Activated T-helper 17 cell treated with anti-CD3 and anti-CD28 coated beads, Interleukin-2, amount 50 U/mL, for 72 hours (primary cell): ENCODE measurements around the gene GRAMD2B. TPM values are rescaled to one million over a fixed set of nuclear protein-coding genes. Genes with fewer than 3 reads are reported as not detected.

Source experiments
- ATAC-seq: fragments of 150-1000 bp; cut with Tn5 transposase; replicated peaks from 2 replicates; pipeline ENCODE4 v1.10.0; 2021; ENCODE audit warnings: mild to moderate bottlenecking, moderate library complexity
- H3K27ac Mint-ChIP-seq: one replicate; pipeline ENCODE4 v1.8.0; 2022; ENCODE audit warnings: mixed read lengths
- H3K27me3 Mint-ChIP-seq: one replicate; pipeline ENCODE4 v1.8.0; 2022; ENCODE audit warnings: mixed read lengths
- H3K36me3 Mint-ChIP-seq: one replicate; pipeline ENCODE4 v1.8.0; 2022; ENCODE audit warnings: low read depth, mild to moderate bottlenecking, mixed read lengths
- H3K4me1 Mint-ChIP-seq: one replicate; pipeline ENCODE4 v1.8.0; 2022; ENCODE audit warnings: mixed read lengths
- H3K4me3 Mint-ChIP-seq: one replicate; pipeline ENCODE4 v1.8.0; 2022; ENCODE audit warnings: mild to moderate bottlenecking, mixed read lengths
- H3K9me3 Mint-ChIP-seq: one replicate; pipeline ENCODE4 v1.8.0; 2022; ENCODE audit warnings: mixed read lengths
- total RNA-seq, 2 donors: library from RNA; stranded (reverse); gene quantifications; one replicate each; pipeline ENCODE4 v1.2.3, GENCODE V29; 2022

Gene GRAMD2B
- total RNA-seq, 2 donors from 2014 or later: 8.0 to 11.8 TPM

DNA sequence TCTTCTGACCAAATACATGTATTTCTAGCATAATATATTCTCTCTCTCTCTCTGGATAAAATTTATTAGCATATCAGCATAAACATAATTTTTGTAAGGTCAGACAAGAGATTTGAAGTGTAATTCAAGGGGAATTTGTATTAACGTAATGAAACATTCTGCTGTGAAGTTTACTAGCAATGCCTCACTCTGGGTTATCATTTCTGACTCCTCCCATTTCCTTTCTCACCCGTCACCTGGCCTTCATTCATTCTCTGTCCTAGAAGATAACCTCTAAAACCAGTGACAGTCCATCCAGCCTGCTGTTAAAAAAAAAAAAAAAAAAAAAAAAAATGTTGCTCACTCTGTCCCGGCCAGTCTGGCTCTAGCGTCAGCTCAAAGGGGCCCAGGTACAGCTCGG is 27.1 kb downstream of the GRAMD2B start:
- Mint-ChIP-seq H3K9me3 (no peaks in the 10 kb centered on the region), H3K36me3 (peaks cover 14% of the 10 kb centered on the region), H3K4me3 (peak overlapping the region; percentile 89), H3K4me1 (peaks cover 49% of the 10 kb centered on the region), H3K27ac (peak overlapping the region; percentile 97), H3K27me3 (no peaks in the 10 kb centered on the region)
- peak; percentile 53 for ATAC-seq

DNA sequence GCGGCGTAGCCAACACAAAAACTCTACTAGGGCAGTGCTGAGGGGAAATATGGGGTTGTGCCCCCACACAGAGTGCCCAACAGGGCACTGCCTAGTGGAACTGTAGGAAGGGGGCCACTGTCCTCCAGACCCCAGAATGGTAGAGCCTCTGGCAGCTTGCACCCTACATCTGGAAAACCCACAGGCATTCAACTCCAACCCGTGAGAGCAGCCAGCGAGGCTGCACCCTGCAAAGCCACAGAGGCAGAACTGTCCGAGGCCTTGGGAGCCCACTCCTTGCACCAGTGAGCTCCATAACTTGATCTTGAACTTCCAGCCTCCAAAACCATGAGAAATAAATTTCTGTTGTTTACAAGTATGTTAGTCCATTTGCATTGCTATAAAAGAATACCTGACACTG is 27.7 kb downstream of the GRAMD2B start:
- peak overlapping the region; percentile 89 for H3K4me3 Mint-ChIP-seq
- H3K27ac Mint-ChIP-seq: peak overlapping the region; percentile 97
- no peaks in the 10 kb centered on the region for H3K27me3 Mint-ChIP-seq
- H3K9me3 Mint-ChIP-seq: no peaks in the 10 kb centered on the region
- peaks cover 14% of the 10 kb centered on the region for H3K36me3 Mint-ChIP-seq
- ATAC-seq: no peak
- peaks cover 44% of the 10 kb centered on the region for H3K4me1 Mint-ChIP-seq

DNA sequence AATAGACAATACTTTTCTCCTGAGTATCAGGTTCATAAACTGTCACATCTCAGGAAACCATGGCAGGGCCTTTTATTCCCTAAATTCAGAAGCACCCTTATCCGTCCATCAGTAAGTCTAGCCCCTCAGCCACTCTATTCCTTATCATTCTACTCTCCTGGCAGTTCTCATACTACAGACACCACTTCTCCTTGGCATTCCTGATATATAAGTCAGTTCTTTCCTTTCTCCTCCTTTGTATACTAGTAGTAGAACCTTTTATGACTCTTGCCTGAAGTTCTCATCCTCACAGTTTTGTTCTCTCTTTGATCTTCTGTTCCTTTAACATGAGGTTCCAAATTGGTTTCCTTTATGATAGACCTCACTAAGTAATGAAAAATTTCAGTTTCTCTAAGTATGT is 29.3 kb downstream of the GRAMD2B start:
- H3K27ac Mint-ChIP-seq: no peak overlapping the region
- H3K4me1 Mint-ChIP-seq: peaks cover 38% of the 10 kb centered on the region
- H3K4me3 Mint-ChIP-seq: no peak overlapping the region
- no peaks in the 10 kb centered on the region for H3K9me3 Mint-ChIP-seq
- H3K36me3 Mint-ChIP-seq: peaks cover 17% of the 10 kb centered on the region
- no peak for ATAC-seq
- H3K27me3 Mint-ChIP-seq: no peaks in the 10 kb centered on the region

DNA sequence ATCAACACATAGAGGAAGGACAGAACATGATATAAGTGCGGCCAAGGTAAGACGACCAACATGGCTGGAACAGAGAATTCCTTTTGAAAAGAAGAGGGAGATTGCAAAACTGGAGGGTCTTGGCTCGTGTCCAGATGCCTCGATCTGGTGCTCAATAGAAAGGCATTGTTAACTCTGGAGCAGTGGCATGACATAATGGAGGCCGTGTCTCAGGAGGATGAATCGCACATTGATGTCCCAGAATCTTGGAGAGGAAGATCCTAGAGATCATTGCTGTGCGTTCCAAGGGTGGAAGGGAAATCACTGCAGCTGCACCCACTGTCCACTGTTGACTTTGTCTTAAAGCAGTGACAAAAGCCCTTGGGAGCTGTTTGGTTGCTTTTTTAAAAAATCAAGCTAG is 30.9 kb downstream of the GRAMD2B start:
- Mint-ChIP-seq H3K36me3 (peaks cover 24% of the 10 kb centered on the region), H3K27ac (no peak overlapping the region), H3K27me3 (no peaks in the 10 kb centered on the region), H3K4me1 (peaks cover 27% of the 10 kb centered on the region), H3K4me3 (no peak overlapping the region), H3K9me3 (no peaks in the 10 kb centered on the region)
- ATAC-seq: no peak

DNA sequence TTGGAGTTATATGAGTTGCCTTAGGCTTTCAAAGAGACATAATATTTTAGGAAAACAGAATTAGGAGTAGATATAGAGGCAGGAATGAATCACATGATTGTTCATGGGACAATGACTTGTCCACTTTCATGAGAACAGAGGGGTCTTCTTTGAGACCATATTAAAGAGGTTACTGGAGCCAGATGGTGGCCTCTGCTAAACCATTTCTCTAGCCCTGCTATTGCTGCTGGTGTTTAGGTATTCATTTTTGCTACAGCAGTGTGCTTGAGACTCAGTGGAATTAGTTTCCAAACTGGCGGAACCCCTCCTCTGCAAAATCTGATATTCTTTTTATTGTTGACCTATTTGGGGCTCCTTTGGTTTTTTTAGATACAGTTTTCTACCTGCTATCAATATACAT is 31.3 kb downstream of the GRAMD2B start:
- peaks cover 25% of the 10 kb centered on the region for H3K4me1 Mint-ChIP-seq
- peaks cover 24% of the 10 kb centered on the region for H3K36me3 Mint-ChIP-seq
- no peak for ATAC-seq
- H3K27me3 Mint-ChIP-seq: no peaks in the 10 kb centered on the region
- no peak overlapping the region for H3K27ac Mint-ChIP-seq
- H3K9me3 Mint-ChIP-seq: no peaks in the 10 kb centered on the region
- H3K4me3 Mint-ChIP-seq: no peak overlapping the region

DNA sequence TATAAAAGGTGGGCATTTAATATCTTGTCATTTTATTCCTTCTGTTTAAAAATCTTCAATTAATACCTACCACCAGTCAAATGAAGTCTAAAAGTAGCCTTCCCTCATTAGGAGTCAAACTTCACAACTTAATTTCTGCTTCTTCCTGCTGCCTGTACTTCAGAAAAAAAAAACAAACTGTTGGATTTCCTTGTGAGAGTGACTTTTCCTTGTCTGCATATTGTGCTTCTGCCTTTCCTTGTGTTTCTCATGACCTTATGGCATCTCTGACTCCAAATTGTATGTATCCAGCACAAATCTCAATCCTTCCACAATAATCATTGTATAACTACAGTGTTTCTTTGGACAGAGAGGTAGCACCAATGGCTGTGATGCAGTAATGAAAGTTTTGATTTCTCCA is 32.1 kb downstream of the GRAMD2B start:
- H3K4me3 Mint-ChIP-seq: no peak overlapping the region
- H3K27ac Mint-ChIP-seq: no peak overlapping the region
- no peaks in the 10 kb centered on the region for H3K27me3 Mint-ChIP-seq
- H3K36me3 Mint-ChIP-seq: peaks cover 24% of the 10 kb centered on the region
- ATAC-seq: no peak
- peaks cover 18% of the 10 kb centered on the region for H3K4me1 Mint-ChIP-seq
- no peaks in the 10 kb centered on the region for H3K9me3 Mint-ChIP-seq

DNA sequence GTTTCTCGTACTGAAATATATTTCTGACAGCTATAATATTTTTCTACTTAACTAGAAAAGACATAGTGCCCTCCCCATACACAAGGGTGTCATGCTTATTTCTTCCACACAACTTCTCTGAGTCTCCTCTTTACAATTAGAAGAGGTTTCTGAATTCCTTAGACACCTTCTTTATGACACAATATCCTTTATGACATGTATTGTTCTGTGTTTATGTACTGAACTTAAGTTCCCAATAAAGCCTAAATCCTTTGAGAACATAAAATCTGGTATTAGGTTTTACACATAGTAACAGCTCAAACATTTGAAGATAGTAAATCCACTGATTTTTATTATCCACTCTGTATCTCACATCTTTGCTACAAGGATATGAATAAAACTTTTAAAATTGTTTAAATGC is 32.5 kb downstream of the GRAMD2B start:
- Mint-ChIP-seq H3K4me3 (no peak overlapping the region), H3K9me3 (no peaks in the 10 kb centered on the region), H3K27me3 (no peaks in the 10 kb centered on the region), H3K4me1 (peaks cover 14% of the 10 kb centered on the region), H3K27ac (no peak overlapping the region), H3K36me3 (peaks cover 27% of the 10 kb centered on the region)
- no peak for ATAC-seq

DNA sequence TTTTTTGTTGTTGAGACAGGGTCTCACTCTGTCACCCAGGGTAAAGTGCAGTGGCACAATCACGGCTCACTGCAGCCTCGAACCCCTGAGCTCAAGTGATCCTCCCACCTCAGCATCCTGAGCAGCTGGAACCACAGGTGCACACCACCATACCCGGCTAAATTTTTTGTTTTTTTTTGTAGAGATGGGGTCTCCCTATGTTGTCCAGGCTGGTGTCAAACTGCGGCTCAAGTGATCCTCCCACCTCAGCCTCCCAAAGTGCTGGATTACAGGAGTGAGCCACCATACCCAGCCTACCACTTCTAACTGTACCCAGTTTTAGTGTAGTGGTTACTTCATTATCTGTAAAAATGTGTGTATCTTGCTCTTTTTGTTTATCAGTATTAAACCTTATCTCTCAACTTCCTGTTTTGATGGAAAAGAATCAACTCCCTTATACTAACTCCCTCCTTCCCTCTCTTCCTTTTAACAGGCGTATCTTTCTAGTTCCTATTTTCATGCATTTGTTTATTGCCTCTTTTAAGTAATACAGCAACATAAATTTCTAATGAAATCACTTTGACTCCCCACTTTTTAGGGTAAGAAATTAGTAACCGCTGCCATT is 33.1 kb downstream of the GRAMD2B start:
- Mint-ChIP-seq H3K4me3 (no peak overlapping the region), H3K27me3 (no peaks in the 10 kb centered on the region), H3K9me3 (no peaks in the 10 kb centered on the region), H3K36me3 (peaks cover 31% of the 10 kb centered on the region), H3K27ac (no peak overlapping the region), H3K4me1 (peaks cover 14% of the 10 kb centered on the region)
- no peak for ATAC-seq

DNA sequence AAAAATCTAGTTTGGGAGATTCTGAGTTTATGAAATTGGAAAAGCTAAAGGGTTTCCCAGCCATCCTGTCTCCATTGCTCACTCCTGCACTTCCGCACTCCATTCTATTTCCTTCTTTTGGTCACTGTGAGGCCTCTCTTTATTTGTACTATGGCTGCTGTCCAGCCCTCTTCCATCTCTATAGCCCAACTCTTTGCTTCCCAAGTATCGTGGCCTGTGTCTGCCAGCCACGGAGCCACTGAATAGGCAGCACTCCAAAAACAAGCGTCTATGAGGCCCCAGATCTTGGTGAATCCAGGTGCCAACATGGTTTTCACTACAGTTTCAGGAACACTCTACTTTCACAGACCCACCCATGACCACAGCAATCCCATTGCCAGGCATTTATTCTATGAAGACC is 37.2 kb downstream of the GRAMD2B start:
- H3K27me3 Mint-ChIP-seq: no peaks in the 10 kb centered on the region
- ATAC-seq: no peak
- H3K4me1 Mint-ChIP-seq: peaks cover 8% of the 10 kb centered on the region

DNA sequence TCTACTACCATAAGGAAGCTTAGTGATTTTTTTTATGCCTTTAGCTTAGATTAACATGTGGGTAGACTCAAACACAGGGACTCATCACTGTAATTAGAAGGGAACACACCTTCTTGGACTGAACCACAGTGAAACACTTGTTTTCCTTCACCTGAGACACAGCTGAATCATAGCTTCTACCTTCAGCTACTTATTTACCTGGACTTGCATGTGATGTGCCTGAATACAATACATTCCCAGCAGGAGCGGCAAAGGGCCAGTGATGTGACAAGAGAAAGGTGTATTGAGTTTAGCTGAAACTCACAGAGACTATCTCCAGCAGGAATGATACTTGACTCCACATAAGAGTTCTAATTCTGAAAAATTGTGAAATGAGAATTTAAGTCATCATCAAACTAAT is 37.8 kb downstream of the GRAMD2B start:
- peaks cover 25% of the 10 kb centered on the region for H3K36me3 Mint-ChIP-seq
- no peak for ATAC-seq
- H3K27me3 Mint-ChIP-seq: no peaks in the 10 kb centered on the region
- H3K27ac Mint-ChIP-seq: peak overlapping the region; percentile 55
- H3K4me1 Mint-ChIP-seq: peaks cover 8% of the 10 kb centered on the region
- no peaks in the 10 kb centered on the region for H3K9me3 Mint-ChIP-seq
- H3K4me3 Mint-ChIP-seq: no peak overlapping the region

More for the DNA sequence above, 37.2 kb downstream of the GRAMD2B start:
- Mint-ChIP-seq H3K36me3 (peaks cover 24% of the 10 kb centered on the region), H3K27ac (peak overlapping the region; percentile 55), H3K9me3 (no peaks in the 10 kb centered on the region), H3K4me3 (no peak overlapping the region)

DNA sequence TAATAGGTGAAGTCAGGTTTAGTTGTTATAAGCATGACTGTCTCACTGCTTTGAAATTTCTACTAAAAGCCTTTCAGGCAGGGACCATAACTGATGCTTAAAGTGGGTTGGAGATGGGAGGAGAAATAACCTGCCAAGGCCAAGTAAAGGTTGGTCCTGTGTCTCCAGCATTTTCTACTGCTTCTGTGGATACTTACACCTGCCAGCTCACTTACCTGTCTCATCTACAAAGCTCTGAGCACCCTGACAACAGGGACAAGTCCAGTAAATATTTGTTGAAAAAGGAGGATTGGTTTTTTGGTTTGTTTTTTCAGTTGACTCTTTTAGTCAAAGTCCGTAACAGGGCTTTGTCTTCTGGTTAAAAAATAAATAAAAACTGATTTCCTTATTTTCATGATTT is 38.6 kb downstream of the GRAMD2B start:
- Mint-ChIP-seq H3K4me3 (no peak overlapping the region), H3K9me3 (no peaks in the 10 kb centered on the region), H3K4me1 (peaks cover 8% of the 10 kb centered on the region), H3K36me3 (peaks cover 30% of the 10 kb centered on the region), H3K27ac (no peak overlapping the region), H3K27me3 (no peaks in the 10 kb centered on the region)
- ATAC-seq: no peak

DNA sequence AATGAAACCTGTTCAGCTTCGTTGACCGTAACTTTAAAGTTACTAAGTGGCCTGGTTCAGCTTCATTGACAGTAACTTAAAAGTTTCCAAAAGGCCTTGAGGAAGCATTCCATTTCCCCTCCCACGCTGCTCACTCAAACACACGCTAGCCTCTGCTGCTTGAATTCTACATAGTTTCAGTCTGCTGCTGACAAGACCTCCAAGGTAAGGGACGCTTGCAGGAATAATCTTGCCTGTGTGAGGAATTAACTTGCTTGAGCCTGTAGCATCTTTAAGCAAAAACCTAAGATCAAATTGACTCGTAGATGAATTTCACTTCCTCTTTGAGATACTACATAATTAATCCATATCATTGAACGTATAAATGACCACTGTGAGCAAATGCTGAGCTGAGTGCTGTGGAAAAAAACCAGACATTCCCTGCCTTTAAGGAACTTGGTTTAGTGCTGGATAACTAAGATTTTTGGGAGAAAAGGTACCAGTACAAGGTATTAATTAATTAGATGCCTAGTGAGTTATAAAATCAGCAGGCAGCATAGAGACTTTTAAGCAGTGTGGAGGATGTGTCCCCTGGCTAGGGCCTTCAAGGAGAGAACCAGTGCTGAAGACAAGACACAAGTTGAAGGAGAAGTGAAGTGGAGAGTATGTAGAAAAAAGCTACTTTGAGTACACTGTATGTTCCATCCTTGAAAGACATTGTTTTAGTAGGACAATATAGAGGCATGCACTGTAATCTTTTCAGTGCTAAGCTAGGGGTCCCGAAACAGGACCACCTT is 39.2 kb downstream of the GRAMD2B start:
- Mint-ChIP-seq H3K9me3 (no peaks in the 10 kb centered on the region), H3K36me3 (peaks cover 26% of the 10 kb centered on the region), H3K4me3 (no peak overlapping the region), H3K4me1 (peaks cover 8% of the 10 kb centered on the region), H3K27ac (peak overlapping the region; percentile 12), H3K27me3 (no peaks in the 10 kb centered on the region)
- no peak for ATAC-seq

DNA sequence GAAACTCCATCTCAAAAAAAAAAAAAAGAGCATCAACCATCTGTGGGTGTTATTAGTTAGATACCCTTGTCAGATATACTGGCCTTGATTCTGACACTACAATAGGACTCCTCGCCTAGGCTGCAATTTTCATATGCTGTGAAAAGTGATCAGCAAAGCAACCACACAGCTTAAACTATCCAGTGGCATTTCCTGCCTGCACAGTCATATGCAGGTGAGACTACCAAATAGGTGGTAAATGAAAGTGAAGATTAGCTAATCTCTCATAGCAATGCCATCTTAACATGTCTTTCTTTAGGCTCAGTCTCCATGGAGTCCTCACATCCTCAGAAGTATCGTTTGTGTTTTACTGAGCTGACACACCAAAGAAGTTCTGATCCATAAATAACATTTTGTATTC is 40.8 kb downstream of the GRAMD2B start:
- no peak overlapping the region for H3K27ac Mint-ChIP-seq
- peak; percentile 32 for ATAC-seq
- H3K27me3 Mint-ChIP-seq: no peaks in the 10 kb centered on the region
- H3K4me3 Mint-ChIP-seq: no peak overlapping the region
- H3K4me1 Mint-ChIP-seq: peaks cover 8% of the 10 kb centered on the region
- no peaks in the 10 kb centered on the region for H3K9me3 Mint-ChIP-seq
- H3K36me3 Mint-ChIP-seq: peaks cover 26% of the 10 kb centered on the region

DNA sequence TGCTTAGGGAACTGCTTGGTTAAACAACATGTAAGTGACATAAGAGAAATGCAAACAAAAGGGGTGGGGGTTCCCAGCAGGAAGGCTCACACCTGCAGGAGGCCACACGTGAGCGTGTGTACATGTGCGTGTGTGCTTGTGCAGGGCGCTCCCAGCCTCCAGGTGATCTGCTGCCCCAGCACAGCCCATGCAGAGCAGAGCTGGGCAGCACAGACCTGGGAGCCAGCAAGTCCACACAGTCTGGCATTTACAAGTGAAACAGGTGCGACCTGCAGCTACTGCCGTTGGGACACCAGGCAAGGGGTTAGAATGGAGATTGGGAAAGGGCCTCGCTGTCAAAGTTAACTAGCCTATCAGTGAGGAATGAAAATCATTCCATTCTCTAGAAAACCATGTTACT is 41.8 kb downstream of the GRAMD2B start:
- H3K36me3 Mint-ChIP-seq: peaks cover 33% of the 10 kb centered on the region
- ATAC-seq: no peak
- H3K4me3 Mint-ChIP-seq: no peak overlapping the region
- H3K9me3 Mint-ChIP-seq: no peaks in the 10 kb centered on the region
- peaks cover 8% of the 10 kb centered on the region for H3K4me1 Mint-ChIP-seq
- H3K27me3 Mint-ChIP-seq: no peaks in the 10 kb centered on the region
- peak overlapping the region; percentile 0 for H3K27ac Mint-ChIP-seq

DNA sequence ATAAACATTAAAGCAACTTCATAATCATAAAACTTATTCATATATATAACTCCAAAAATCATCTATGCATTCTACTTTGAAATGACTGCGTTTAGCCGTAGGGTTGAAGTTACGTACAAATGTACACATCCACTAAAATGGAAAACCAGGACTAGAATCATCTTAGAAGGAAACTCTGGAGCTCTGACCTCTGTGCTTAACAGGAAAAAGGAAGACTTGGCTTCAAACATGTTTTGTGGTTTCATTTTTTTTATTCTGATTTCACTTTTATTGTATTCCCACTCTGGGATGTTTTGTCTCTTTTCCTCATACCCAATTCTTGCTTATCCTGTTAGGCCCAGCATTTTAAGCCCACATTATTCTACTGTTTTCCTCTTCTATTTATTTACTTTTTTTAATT is 44.9 kb downstream of the GRAMD2B start:
- Mint-ChIP-seq H3K36me3 (peaks cover 47% of the 10 kb centered on the region), H3K27ac (no peak overlapping the region), H3K4me1 (peaks cover 8% of the 10 kb centered on the region), H3K4me3 (no peak overlapping the region), H3K9me3 (no peaks in the 10 kb centered on the region), H3K27me3 (no peaks in the 10 kb centered on the region)
- ATAC-seq: no peak
